Esophagus muscularis mucosa (tissue), 4 donors: ENCODE results near the gene TXNRD3. TPM values are rescaled to one million over a fixed set of nuclear protein-coding genes. Genes with fewer than 3 reads are reported as not detected.

ENCODE experiments used
- DNase-seq: peaks from one replicate; pipeline ENCODE4 v3.0.0-alpha.2; 2017; ENCODE audit errors: extremely low spot score
- H3K27ac ChIP-seq, 4 donors: fragments of 200-600 bp; sonication (generic); replicated peaks in 1 of 4; 1 replicate in 3 of 4; 2 replicates in 1 of 4; pipeline ENCODE4 v1.5.1; 2016 to 2019; ENCODE audit warnings: mild to moderate bottlenecking in 1 of 4
- H3K27me3 ChIP-seq, 4 donors: fragments of 200-600 bp; sonication (generic); one replicate each; pipeline versions ENCODE4 v1.5.1 to v1.6.0; 2016 to 2019
- H3K36me3 ChIP-seq, 4 donors: fragments of 200-600 bp; sonication (generic); one replicate each; pipeline ENCODE4 v1.5.1; 2016 to 2019
- H3K4me1 ChIP-seq, 4 donors: fragments of 200-600 bp; sonication (generic); one replicate each; pipeline ENCODE4 v1.5.1; 2016 to 2019
- H3K4me3 ChIP-seq, 4 donors: fragments of 200-600 bp; sonication (generic); 1 replicate in 2 of 4; 2 replicates in 2 of 4; pipeline ENCODE4 v1.5.1; 2016 to 2019; ENCODE audit warnings: mild to moderate bottlenecking in 4 of 4, moderate library complexity in 1 of 4
- H3K9me3 ChIP-seq, 4 donors: fragments of 200-600 bp; sonication (generic); 1 replicate in 3 of 4; 2 replicates in 1 of 4; pipeline ENCODE4 v1.5.1; 2016 to 2019
- EP300 ChIP-seq: sonication (generic); formaldehyde crosslinking; IDR thresholded peaks from one replicate; pipeline ENCODE4 v1.6.1; 2017; ENCODE audit warnings: antibody characterized with exemption
- POLR2A ChIP-seq: fragments of 450-650 bp; IDR thresholded peaks from one replicate; pipeline ENCODE4 v1.6.1; 2017; ENCODE audit warnings: antibody characterized with exemption, moderate library complexity, mild to moderate bottlenecking, low read depth
- POLR2AphosphoS5 ChIP-seq, 2 donors: sonication (generic); formaldehyde crosslinking; IDR thresholded peaks; one replicate each; pipeline ENCODE4 v1.6.1; 2017; ENCODE audit warnings: antibody characterized with exemption in 2 of 2
- WGBS: methylation state at CpG from one replicate; pipeline ENCODE4 v1.1.5; 2018; 5-methylcytosine and 5-hydroxymethylcytosine counted together
- intact Hi-C: fragments of 100-400 bp; cut with DNase I; formaldehyde crosslinking; loops from one replicate; pipeline ENCODE4 v1.15.1; 2023
- total RNA-seq, 4 donors: library from RNA; depleted of rRNA; stranded (reverse); fragments of >200 nt; gene quantifications; one replicate each; pipeline versions ENCODE4 v1.1.0 to v1.2.1, GENCODE V29; 2016
- TF ChIP-seq, protein P1 (sequence below), 3 experiments: fragments of 200-600 bp in 2 of 3; fragments of 450-650 bp in 1 of 3; sonication (generic) in 2 of 3; IDR thresholded peaks; one replicate each; pipeline ENCODE4 v1.5.1; 2017 to 2019; ENCODE audit warnings: antibody characterized with exemption in 3 of 3, mild to moderate bottlenecking in 2 of 3, moderate library complexity in 1 of 3

Gene TXNRD3
- total RNA-seq, 4 donors from 2014 or later: 12.8 to 23.7 (median 18.7) TPM

DNA sequence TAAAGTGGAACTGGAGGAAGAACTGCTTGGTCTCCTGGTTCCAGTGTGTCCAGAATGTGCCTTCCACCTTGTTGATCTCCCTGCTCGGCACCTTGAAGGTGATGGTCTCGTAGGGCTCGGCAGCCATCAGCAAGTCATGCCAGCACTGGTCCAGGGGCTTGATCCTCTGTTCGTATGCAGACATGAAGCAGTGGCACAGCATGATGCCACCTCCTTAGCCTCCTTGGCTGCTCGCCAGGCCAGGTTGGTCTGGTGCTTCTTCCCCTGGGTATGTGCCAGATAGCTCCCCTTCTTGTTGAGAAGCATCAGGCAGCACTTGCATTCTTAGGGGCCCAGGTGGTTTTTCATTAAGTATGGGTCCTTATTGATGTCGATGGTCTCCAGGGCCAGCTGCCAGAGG, 17.8 kb upstream of the TXNRD3 start:
- peak; percentile 81 for DNase-seq
- H3K27ac ChIP-seq: no peak overlapping the region
- H3K36me3 ChIP-seq: no peaks in the 10 kb centered on the region
- H3K27me3 ChIP-seq: peaks cover 0 to 15% (median 0%) of the 10 kb centered on the region in 4 donors
- intact Hi-C loops: loop anchor here (10.0 kb wide), 1 partner anchor 312 kb away; the partner anchor contains the start of gene PLXNA1
- WGBS: 79% methylated on average over 5 of the region's 6 CpGs
- peaks cover 0 to 11% (median 10%) of the 10 kb centered on the region in 4 donors for H3K9me3 ChIP-seq
- TF ChIP-seq POLR2AphosphoS5 (IDR thresholded peaks at IDR 0.05) (no peak), EP300 (no peak), POLR2A (no peak)
- TF ChIP-seq, protein P1, sequence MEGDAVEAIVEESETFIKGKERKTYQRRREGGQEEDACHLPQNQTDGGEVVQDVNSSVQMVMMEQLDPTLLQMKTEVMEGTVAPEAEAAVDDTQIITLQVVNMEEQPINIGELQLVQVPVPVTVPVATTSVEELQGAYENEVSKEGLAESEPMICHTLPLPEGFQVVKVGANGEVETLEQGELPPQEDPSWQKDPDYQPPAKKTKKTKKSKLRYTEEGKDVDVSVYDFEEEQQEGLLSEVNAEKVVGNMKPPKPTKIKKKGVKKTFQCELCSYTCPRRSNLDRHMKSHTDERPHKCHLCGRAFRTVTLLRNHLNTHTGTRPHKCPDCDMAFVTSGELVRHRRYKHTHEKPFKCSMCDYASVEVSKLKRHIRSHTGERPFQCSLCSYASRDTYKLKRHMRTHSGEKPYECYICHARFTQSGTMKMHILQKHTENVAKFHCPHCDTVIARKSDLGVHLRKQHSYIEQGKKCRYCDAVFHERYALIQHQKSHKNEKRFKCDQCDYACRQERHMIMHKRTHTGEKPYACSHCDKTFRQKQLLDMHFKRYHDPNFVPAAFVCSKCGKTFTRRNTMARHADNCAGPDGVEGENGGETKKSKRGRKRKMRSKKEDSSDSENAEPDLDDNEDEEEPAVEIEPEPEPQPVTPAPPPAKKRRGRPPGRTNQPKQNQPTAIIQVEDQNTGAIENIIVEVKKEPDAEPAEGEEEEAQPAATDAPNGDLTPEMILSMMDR (IDR thresholded peaks at IDR 0.05): no peak
- H3K4me3 ChIP-seq: no peak overlapping the region
- H3K4me1 ChIP-seq: no peaks in the 10 kb centered on the region

DNA sequence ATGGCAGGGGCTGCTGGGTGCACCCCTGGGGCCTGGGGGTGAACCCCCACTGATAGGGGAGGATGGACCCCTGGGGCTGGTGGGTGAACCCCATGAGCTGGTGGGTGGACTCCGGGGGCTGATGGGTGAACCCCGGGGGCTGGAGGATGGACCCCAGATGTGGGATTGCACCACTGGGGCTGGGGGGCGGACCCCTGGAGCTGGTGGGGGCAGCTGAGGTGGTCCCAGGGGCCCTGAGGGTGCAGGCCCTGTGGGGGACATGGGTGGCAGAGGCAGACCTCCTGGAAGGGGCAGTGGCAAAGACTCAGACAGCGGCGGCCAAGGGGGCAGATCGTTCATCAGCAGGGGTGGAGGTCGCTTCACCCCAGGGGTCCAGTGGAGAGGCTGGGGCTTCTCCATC, 17.4 kb upstream of the TXNRD3 start:
- H3K4me1 ChIP-seq: no peaks in the 10 kb centered on the region
- peaks cover 0 to 11% (median 10%) of the 10 kb centered on the region in 4 donors for H3K9me3 ChIP-seq
- TF ChIP-seq EP300 (no peak), POLR2AphosphoS5 (IDR thresholded peaks at IDR 0.05) (no peak), POLR2A (no peak)
- TF ChIP-seq, protein P1 (IDR thresholded peaks at IDR 0.05): no peak
- WGBS: 100% methylated on average over 1 of the region's 7 CpGs
- no peaks in the 10 kb centered on the region for H3K36me3 ChIP-seq
- intact Hi-C loops: loop anchor here (10.0 kb wide), 1 partner anchor 312 kb away; the partner anchor contains the start of gene PLXNA1
- DNase-seq: no peak
- no peak overlapping the region for H3K4me3 ChIP-seq
- no peak overlapping the region for H3K27ac ChIP-seq
- peaks cover 0 to 15% (median 0%) of the 10 kb centered on the region in 4 donors for H3K27me3 ChIP-seq

DNA sequence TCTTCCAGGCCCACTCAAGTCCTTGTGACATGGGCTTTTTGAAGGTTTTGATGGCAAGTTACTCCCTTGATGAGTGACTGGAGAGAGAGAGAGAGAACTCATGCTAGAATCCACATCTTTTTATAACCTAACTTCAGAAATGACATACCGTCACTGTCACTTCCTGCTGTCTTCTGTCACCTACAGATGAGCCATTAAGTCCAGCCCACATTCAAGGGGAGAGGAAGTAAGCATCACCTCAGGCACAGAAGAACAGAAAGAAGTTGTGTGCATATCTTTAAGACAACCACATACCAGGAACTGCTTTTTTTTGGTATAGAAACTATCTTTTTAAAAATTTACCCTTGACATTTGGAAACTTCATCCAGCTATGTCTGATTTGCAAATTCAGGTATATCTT, 16.6 kb upstream of the TXNRD3 start:
- Histone ChIP-seq H3K27ac (no peak overlapping the region), H3K36me3 (no peaks in the 10 kb centered on the region), H3K27me3 (peaks cover 0 to 18% (median 0%) of the 10 kb centered on the region in 4 donors), H3K4me1 (no peaks in the 10 kb centered on the region), H3K4me3 (no peak overlapping the region), H3K9me3 (peaks cover 0 to 11% (median 10%) of the 10 kb centered on the region in 4 donors)
- intact Hi-C loops: loop anchor here (10.0 kb wide), 1 partner anchor 313 kb away; the partner anchor contains the start of gene PLXNA1
- no peak for DNase-seq
- 68% methylated on average over 1 of the region's 1 CpG for WGBS
- TF ChIP-seq POLR2A (no peak), POLR2AphosphoS5 (IDR thresholded peaks at IDR 0.05) (no peak), EP300 (no peak)
- TF ChIP-seq, protein P1 (IDR thresholded peaks at IDR 0.05): no peak

DNA sequence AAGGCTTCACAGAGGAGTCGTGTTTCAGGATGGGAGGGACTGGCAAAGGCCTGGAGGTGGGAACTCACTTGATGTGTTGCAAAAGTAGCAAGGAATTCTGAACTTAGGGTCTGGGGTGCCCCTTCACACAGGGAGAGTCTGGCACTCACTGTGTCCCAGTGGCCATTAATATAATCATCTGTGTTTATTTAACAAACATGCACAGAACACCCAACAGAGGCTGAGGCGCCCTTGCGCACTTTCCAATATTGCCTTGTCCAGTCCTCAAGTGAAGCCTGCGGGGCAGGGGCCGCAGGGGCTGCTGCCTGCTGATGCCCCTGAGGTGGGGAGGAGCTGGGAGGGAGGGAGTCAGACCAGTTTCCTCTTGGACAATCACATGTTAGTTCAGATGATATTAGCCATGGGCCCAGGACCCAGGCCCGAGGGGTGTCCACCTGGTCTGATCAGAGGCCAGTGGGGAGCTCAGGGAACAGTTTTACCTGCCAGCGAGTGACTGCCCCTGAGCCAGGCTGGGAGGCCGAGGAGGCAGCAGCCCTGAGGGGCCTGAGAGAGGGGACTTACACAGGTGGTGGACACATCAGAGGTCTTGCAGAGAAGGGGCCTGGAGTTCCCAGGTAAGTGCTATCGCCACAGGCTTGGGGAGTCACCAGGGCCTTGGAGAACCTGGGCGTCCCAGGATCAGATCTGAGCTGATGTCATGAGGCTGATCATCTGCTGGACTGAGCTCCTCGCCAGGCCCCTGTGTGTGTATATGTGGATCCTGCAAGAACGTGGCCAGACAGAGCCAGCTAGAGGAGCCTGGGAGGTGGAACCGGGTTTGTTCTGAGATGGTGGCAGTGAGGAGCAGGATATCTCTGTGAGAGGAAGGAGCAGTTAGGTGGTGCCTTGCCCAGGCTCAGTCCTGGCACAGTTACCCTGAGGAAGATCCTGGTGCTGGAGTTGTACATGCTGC, 13.8 kb upstream of the TXNRD3 start:
- Histone ChIP-seq H3K9me3 (peaks cover 0 to 7% (median 4%) of the 10 kb centered on the region in 4 donors), H3K4me3 (no peak overlapping the region), H3K27me3 (peaks cover 0 to 22% (median 0%) of the 10 kb centered on the region in 4 donors), H3K27ac (no peak overlapping the region), H3K4me1 (no peaks in the 10 kb centered on the region), H3K36me3 (no peaks in the 10 kb centered on the region)
- 83% methylated on average over 11 of the region's 13 CpGs for WGBS
- intact Hi-C loops: no loop called here
- TF ChIP-seq POLR2A: no peak
- TF ChIP-seq EP300: no peak
- TF ChIP-seq, protein P1 (IDR thresholded peaks at IDR 0.05): no peak
- TF ChIP-seq POLR2AphosphoS5 (IDR thresholded peaks at IDR 0.05): no peak
- DNase-seq: peak; percentile 92
